GM21528 (cell line): Measurements from ENCODE around the gene CASKIN2.

Experiments used
- ATAC-seq: cut with Tn5 transposase; IDR thresholded peaks from one replicate; pipeline ENCODE4 v1.9.1; 2021; ENCODE audit warnings: mild to moderate bottlenecking, moderate library complexity; ENCODE audit not compliant: unreplicated experiment, low FRiP score

CASKIN2 gene

DNA sequence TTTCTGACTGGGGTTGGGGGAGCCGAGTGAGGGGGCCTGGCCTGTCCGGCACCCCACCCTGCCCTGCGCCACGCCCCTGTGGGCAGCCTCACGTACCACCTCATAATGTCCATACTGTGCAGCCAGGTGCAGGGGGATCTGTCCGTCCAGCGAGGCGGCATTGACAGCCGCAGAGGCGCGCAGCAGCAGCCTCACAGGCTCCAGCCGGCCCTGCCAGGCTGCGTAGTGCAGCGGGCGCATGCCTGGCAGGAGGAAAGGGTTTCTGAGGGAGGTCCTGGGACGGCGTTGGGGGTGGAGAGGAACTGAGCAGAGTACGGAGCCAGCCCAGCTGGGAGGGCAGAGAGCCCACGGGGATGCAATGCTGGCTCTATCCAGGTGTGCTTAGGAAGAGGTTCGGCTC lies 8.4 kb downstream of the CASKIN2 start:
- ATAC-seq = no peak

DNA sequence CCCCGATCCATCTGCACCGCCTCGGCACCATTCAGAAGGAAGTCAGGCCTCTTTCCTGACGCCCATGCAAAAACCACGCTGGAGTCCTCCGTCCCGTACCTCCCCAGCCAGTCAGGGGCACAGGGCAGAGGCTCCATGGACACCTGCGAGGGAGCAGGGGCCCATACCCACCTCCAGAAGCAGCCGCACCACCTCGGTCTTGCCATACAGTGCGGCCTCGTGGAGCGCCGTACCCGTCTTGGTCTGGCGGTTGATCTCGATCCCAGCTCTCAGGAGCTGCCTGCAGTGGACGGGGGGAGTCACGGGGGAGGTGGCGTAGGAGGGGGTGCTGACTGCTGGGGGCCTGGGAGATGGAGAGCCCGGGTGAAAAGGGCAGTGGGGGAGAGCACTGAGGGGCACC lies 9.2 kb downstream of the CASKIN2 start:
- ATAC-seq = no peak

DNA sequence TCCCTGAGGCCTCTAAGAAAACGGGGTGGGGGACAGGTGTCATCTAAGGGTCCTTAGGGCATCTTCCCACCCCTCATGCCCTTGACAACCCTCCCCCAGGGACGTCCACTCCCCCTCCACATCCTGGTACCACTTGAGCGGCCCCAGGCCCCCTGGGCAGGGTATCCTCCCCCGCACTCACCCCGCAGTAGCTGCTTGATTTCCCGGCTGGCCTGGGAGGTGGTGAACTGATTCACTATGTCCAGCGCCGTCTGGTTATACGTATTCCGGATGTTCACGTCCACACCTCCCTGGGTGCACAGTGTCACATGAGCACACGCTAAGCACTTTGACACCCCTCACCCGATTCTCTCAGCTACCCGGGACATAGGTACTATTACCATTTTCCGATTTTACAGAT lies 9.7 kb downstream of the CASKIN2 start:
- no peak for ATAC-seq

DNA sequence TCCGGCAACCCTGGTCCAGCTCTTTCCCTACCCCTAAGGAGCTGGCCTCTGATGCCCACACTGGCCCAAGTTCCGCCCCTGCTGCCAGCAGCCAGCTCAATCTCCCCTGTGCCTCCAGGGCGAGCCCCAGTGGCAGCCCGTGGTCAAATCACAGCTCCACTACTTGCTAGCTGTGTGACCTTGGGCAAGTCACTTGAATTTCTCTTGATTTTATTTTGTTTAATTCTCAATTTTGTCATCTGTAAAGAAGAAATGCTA lies 10.3 kb downstream of the CASKIN2 start:
- no peak for ATAC-seq

DNA sequence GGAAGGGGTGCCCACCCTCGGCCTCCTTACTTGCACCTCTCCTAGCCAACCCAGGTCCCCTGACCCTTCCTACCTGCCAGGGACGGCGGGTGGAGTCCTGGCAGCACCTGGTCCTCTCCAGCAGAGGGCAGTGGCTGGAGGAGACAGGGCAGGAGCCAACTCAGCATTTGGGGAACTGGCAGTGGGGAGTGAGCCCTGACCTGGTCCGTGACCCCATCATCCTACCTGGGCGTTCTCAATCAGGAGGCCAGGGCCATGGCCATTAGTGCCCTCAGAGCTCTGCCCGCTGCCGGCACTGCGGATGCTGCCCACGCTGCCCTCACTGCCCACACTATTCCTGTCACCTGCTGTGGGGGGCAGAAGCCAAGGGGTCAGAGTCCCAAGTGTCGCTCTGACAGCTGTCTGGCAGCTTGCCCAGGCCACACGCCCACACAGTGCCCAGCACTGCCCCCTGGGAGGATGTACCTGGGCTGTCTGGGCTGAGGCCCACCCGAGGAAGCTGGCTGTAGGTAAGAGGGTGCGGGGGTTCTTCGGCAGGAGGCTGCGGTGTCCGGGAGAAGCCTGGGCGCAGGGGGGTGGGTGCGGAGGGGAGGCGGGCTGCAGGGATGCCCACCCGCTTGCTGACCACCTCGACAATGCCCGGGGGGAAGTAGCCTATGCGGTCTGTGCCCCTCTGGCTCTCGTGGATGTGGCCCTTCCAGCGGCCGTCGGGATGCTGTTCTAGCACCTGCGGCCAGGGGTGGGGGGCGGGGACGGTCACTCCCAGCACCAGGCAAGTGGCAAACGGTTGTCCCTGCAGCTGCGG lies 10.8 kb downstream of the CASKIN2 start:
- ATAC-seq = no peak

DNA sequence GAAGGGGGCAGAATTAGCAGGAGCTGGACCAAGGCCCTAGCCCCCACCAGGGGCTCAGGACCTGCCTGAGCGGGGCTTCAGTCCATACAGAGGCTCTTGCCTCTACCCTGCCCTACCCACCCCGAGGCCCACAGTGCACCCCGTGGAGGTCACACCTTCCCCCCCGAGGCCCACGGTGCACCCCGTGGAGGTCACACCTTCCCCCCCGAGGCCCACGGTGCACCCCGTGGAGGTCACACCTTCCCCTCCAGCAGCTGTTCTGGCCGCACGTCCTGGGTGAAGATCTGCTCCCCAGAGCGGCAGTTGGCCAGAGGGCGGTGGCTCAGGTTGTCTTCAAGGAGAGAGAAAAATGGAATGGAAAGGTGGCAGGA lies 11.4 kb downstream of the CASKIN2 start:
- no peak for ATAC-seq

DNA sequence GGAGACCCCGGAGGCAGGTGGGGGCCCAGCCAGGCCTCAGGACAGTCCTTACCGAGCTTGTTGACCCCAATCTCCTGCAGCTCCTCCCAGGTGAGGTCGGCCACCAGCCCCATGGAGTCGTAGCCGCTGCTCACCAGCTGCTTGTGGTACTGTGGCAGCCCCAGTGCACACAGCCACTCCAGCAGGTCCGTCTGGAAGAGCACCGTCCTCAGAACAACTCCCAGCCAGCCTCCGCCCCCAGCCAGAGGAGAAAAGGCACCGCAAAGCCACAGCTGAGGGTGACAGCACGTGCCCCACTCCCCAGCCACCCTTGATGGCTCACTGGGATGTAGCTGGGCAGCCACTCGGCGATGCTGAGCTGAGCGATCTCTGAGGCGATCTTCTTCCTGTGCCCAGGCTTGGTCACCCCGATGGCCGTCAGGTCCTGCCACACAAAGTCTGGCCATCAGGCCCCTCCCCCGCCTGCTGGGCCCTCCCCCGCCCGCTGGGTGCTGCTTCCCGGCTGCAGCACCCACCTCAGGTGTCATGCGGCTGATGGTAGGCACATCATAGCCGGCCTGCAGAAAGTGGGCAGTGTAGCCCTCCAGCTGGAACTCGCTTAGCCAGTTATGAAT lies 11.9 kb downstream of the CASKIN2 start:
- ATAC-seq = no peak

DNA sequence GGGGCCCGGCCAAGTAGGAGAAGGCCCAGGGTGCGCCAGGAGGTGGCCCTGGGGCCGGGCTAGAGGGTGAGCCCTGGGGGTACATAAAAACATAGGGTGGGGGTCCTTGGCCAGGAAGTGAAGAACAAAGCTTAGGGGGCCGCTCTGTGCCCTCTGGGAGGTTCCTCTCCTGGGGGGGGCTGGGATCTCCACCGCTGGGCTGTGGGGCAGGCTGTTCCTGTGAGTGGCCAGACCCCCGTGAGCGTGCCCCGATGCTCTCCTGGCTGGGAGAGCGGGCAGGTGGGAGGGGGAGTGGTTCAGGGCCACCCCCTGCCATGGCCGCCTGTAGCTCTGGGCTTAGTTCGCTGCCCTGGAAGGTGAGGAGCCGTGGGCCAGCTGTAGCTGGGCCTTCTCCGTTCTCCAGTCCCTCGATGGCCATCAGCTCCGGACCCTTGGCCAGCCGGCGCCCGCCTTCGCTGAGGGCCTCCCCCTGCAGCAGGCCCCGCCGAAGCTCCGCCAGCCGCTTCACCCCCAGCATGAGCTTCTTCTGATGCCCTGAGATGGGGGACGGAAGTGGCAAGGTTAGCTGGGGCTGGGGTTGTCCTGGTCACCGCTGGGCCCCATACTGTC lies 12.5 kb downstream of the CASKIN2 start:
- ATAC-seq = no peak

DNA sequence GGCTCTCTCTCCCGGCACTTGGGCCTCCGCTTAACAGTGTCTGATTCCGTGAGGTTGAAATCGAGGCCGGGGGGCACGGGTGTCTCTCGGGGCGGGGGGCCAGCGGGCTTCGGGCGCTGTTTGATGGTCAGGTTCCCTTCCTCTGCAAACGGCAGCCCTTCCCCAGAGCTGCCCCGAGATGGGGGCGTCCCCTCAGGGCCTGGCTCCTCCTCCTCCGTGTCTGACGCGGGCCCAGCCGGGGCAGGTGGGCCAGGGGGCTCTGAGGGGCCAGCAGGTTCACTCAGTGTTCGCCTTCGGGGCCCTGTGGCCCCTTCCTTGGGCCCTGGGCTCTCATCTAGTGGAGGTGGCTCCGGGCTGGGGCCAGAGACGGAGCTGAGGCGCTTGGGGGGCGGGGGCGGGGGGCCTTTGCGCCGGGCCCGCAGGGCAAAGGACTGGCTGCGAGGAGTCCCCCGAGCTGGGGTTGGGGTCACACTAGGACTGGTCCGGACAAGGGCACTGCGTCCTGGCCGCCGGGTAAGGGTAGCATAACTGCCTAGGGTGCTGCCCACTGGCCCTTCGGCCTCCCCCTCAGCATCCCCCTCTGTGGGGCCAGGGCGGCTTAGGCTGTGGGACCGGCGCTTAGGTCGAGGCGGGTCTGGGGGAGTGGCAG lies 13.1 kb downstream of the CASKIN2 start:
- ATAC-seq = no peak

DNA sequence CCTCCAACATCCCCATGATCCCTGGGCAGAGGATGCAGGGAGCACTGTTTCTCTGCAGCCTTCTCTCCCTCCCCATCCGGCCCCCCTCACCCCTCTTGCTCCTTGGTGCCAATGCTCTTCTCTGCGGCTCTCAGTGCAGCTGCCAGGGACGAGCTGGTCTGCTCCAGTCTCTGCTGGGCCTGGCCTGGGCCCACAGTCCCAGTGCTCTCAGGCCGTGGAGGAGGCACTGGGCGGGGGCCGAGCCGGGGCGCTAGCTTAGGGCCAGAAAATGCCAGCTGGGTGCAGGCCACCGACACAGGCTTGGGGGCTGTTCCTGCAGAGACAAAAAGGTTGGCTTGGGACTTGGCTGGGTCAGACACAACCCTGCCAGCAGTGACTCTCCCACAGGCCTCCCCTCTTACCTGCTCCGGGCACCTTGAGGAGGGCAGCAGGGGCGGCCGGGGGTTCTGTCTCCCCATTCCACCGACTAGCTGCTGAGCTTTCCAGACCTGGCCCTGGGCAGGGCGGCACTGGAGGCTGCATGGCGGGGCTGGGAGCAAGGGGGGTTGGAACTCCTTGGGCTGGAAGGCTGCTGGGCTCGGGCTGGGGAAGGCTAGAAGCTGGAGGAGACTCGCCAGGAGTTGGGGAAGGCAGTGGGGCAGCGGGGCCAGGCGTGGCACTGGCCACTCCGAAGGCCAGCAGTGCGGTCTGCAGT lies 13.8 kb downstream of the CASKIN2 start:
- no peak for ATAC-seq

DNA sequence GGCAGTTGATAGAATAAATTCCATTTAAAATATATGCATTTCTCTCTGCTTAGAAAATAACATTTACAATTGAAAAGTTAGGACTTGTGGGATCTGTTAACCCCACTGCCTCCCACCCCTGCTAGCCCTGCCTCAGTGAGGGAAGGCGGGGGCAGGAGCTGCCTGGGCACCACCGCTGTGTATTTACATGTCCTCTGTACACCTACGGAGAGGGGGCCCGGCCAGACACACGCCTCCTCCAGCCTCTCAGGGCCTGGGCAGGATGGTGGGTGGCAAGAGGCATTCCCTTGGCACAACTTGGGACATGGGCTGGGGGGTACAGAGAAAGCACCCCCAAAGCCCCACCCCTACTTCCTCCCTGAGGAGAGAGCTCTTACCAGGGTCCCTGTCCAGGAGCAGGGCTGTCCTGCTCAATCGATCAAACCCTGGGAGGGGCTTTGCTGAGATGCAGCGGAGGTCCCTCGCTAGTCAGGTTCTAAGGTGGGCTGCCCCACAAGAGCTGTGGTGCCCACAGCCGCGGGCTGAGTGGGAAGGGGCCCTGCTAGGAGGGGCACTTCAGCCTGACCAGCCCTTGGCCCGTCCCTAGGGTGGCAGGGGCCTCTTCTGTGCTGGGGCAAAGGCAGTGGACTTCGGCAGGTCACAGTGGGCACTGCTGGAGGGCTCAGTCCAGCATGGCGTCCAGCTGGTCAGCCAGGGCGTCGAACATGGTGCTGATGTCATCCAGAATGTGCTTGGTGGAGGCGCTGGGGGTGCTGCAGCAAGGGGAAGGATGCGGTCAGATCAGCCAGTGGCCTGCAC lies 14.7 kb downstream of the CASKIN2 start:
- ATAC-seq = no peak

DNA sequence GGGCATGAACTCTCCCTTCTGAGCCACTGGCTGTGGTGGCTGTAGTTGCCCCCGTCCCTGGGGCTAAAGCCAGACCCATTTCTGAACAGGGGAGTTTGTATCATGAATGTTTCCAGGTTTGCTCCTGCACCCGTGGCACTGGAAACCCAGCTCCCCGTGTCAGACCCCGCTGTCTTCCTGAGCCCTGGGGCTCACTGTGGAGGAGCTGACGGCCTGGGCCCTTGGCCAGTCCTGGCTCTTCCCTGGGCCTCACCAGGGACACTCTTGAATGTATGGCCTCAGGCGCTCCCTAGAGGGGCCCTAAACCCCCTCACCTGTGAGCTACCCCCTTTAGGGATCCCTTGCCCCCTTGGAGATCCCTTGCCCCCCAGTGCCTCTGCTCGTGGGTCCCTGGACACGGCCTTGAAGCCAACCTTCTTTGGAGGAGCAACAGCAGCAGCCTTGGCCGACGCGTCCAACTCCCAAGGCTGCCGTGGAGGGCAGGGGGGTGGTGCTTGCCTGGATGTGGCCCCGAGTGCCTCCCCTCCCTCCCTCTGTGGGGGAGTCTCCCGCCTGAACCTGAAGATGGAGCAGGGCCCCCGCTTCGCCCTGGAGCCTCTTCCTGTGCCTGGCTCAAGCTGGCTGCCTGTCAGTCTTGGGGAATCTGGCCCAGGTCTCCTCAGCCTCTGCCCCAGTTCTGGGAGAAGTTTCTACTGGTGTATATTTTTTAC lies 15.9 kb downstream of the CASKIN2 start:
- no peak for ATAC-seq

DNA sequence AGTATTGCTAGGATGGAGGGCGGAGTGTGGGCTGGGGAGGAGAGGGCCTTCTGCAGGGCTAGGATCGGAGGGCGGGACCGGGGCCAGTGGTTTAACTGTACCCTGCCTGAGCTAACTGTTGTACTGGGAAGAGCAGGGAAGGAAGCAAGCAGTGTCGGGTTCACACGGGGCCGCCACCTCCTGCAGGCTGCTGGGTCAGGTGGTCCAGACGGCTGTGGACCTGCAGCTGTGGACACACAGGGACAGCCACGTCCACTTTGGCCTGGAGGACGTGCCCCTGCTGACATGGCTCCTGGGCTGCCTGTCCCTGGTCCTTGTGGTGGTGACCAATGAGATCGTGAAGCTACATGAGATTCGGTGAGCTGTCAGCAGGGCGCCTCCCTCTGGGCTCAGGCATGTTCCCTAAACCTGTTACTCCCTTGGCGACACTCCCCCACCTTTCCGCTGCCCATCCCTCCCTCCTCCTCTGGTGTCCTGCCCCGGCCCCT lies 16.6 kb downstream of the CASKIN2 start:
- ATAC-seq = no peak

DNA sequence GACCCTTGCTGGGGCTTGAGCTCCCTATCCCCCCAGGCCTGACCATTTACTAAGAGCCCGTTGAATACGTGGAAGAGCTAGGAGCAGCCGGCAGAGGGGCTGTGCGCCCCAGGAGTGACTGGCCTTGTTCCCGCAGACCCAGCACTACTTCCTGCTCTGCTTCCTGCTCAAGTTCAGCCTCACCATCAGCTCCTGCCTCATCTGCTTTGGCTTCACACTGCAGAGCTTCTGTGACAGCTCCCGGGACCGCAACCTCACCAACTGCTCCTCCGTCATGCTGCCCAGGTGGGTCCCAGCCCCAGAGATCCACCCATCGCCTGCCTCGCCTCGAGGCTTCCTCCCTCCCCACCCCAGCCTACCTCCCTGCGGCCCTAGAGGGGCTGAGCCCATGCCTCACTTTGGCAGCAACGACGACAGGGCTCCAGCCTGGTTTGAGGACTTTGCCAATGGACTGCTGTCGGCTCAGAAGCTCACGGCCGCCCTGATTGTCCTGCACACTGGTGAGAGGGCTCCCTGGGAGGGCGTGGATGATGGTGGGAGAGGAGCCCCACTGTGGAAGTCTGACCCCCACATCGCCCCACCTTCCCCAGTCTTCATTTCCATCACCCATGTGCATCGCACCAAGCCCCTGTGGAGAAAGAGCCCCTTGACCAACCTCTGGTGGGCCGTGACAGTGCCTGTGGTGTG lies 17.2 kb downstream of the CASKIN2 start:
- ATAC-seq = no peak

DNA sequence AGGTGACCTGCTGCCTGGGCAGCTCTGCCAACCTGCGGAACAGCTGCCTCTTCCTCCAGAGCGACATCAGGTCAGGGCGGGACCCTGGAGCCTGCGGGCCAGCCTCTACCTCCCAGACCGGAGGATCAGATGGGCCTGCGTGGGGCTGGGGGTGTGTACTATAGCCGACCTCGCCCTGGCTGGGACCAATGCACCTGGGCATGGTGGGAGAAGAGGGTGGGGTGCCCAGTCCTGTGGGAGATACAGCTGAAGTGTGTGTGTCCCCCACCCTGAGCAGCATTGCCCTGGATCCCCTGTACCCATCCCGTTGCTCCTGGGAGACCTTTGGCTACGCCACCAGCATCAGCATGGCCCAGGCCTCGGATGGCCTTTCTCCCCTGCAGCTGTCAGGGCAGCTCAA lies 19.3 kb downstream of the CASKIN2 start:
- no peak for ATAC-seq

DNA sequence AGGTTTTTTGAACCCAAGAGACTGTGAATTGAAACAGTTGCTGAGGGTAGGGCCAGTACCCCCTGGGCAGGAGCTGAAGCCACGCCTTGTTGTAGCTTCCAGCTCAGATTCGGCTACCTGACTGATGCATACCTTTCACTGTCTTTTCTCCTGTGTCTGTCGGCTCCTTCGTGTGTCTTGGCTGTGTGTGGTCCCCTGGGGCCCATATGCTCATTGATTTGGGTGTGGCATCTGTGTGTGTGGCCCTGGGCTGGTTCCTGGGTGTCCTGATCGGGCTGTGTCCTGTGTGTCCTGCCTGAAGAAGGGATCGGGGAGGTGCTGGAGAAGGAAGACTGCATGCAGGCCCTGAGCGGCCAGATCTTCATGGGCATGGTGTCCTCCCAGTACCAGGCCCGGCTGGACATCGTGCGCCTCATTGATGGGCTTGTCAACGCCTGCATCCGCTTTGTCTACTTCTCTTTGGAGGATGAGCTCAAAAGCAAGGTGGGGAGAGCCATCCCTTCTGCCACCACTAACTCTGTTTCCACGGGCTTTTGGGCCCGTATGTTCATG lies 20.9 kb downstream of the CASKIN2 start:
- ATAC-seq = no peak

DNA sequence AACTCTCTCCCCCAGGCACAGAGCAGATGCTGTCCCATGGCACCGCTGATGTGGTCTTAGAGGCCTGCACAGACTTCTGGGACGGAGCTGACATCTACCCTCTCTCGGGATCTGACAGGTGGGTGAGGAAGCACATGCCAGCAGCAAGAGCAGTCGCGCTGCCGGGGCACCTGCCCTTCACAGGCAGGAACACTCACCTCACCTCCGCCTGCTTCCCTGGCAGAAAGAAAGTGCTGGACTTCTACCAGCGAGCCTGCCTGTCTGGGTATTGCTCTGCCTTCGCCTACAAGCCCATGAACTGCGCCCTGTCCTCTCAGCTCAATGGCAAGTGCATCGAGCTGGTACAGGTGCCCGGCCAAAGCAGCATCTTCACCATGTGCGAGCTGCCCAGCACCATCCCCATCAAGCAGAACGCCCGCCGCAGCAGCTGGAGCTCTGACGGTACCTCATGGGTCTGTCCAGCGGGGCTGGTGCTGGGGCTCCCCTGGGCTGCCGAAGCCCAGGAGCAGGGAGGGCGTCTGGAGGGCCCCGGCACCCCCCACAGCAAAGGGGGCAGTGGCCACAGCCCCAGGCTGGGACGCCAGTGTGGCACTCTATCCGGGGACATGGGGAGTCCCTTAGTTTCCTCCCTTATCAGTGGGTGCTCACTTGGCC lies 21.7 kb downstream of the CASKIN2 start:
- ATAC-seq = no peak

DNA sequence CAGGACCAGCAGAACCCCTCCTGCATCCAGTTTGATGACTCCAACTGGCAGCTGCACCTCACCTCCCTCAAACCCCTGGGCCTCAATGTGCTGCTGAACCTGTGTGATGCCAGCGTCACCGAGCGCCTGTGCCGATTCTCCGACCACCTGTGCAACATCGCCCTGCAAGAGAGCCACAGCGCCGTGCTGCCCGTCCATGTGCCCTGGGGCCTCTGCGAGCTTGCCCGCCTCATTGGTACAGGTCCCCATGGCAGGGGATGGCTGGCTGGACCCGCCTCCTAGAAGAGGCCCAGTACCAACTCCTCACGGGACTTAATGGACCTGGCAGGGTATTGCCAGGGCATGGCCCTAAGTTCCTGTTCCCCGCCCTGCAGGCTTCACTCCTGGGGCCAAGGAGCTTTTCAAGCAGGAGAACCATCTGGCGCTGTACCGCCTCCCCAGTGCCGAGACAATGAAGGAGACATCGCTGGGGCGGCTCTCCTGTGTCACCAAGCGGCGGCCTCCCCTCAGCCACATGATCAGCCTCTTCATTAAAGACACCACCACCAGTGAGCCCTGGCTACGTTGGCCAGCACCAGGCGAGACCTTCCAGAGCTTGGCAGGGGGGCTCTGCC lies 22.7 kb downstream of the CASKIN2 start:
- no peak for ATAC-seq
